ENCODE measurements around the gene KCNC3.

The KCNC3 gene

GRCh38 chr19:50329146-50329925, at the start of gene KCNC3:
Gene KCNC3, minus strand, starts transcription at chr19:50329377. Its CDS starts 295 bp downstream, at chr19:50329082.
- DNase-seq (ENCODE audit: low read depth): peak; percentile 72

GRCh38 chr19:50378863-50379236, 49.7 kb upstream of the KCNC3 start:
- no peak for DNase-seq (ENCODE audit: low read depth)

GRCh38 chr19:50378169-50378862, 49.1 kb upstream of the KCNC3 start:
- DNase-seq (ENCODE audit: low read depth): no peak

GRCh38 chr19:50377517-50377916, 48.3 kb upstream of the KCNC3 start:
- no peak for DNase-seq (ENCODE audit: low read depth)

- no peak for DNase-seq (ENCODE audit: low read depth)
Measured at GRCh38 chr19:50377051-50377461, 47.9 kb upstream of the KCNC3 start.

- DNase-seq (ENCODE audit: low read depth): peak; percentile 89
Measured at GRCh38 chr19:50376166-50377050, 47.2 kb upstream of the KCNC3 start, which contains the start of gene NR1H2. Gene NR1H2, plus strand, starts transcription at chr19:50376457. Its CDS starts 1,149 bp downstream, at chr19:50377606.

GRCh38 chr19:50371914-50372475, 42.8 kb upstream of the KCNC3 start:
- no peak for DNase-seq (ENCODE audit: low read depth)

- DNase-seq (ENCODE audit: low read depth): peak; percentile 61
Measured at GRCh38 chr19:50368649-50369570, 39.7 kb upstream of the KCNC3 start.

- DNase-seq (ENCODE audit: low read depth): no peak
Measured at GRCh38 chr19:50365434-50366306, 36.5 kb upstream of the KCNC3 start, which contains the start of gene NAPSA. Gene NAPSA, minus strand, starts transcription at chr19:50365639. Its CDS starts 18 bp downstream, at chr19:50365621.

GRCh38 chr19:50362656-50363424, 33.7 kb upstream of the KCNC3 start:
- no peak for DNase-seq (ENCODE audit: low read depth)

GRCh38 chr19:50362030-50362412, 32.8 kb upstream of the KCNC3 start:
- no peak for DNase-seq (ENCODE audit: low read depth)

GRCh38 chr19:50361290-50362029, 32.3 kb upstream of the KCNC3 start:
- DNase-seq (ENCODE audit: low read depth): no peak

GRCh38 chr19:50359328-50359818, 30.2 kb upstream of the KCNC3 start:
- no peak for DNase-seq (ENCODE audit: low read depth)

GRCh38 chr19:50358483-50359327, 29.5 kb upstream of the KCNC3 start:
- DNase-seq (ENCODE audit: low read depth): peak; percentile 63

- peak; percentile 79 for DNase-seq (ENCODE audit: low read depth)
Measured at GRCh38 chr19:50357178-50358100, 28.3 kb upstream of the KCNC3 start.

- DNase-seq (ENCODE audit: low read depth): no peak
Measured at GRCh38 chr19:50356691-50357177, 27.6 kb upstream of the KCNC3 start.

All from activated T-helper 9 cell treated with anti-CD3 and anti-CD28 coated beads, Interleukin-2, amount 50 U/mL, for 16 hours (primary cell).